PC-9 (cell line): Measurements from ENCODE around the gene FBXO34.

ENCODE experiments used
- EZH2 ChIP-seq: fragments of 200-600 bp; sonication (generic); IDR thresholded peaks from 2 replicates; pipeline ENCODE4 v1.8.0; 2017; ENCODE audit warnings: antibody characterized with exemption, low read depth
- TF ChIP-seq, protein P1 (sequence below): fragments of 200-600 bp; sonication (generic); conservative IDR thresholded peaks from 2 replicates; pipeline ENCODE4 v1.6.1; 2017; ENCODE audit warnings: mixed run types, antibody characterized with exemption, mild to moderate bottlenecking, moderate library complexity

DNA sequence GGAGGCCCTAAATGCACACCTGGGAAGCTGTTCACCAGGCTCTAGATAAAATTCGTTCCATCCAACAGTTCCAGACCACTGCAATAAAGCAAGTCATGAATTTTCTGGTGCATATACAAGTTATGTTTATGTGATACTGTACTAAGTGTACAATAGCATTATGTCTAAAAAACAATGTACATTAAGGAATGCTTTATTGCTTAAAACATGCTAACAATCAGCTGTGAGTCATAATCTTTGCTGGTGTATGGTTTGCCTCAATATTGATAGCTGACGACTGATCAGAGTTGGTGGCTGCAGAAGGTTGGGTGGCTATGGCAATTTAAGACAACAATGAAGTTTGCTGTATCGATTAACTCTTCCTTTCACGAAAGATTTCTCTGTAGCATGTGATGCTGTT, 88.1 kb downstream of the FBXO34 start:
- TF ChIP-seq, protein P1, sequence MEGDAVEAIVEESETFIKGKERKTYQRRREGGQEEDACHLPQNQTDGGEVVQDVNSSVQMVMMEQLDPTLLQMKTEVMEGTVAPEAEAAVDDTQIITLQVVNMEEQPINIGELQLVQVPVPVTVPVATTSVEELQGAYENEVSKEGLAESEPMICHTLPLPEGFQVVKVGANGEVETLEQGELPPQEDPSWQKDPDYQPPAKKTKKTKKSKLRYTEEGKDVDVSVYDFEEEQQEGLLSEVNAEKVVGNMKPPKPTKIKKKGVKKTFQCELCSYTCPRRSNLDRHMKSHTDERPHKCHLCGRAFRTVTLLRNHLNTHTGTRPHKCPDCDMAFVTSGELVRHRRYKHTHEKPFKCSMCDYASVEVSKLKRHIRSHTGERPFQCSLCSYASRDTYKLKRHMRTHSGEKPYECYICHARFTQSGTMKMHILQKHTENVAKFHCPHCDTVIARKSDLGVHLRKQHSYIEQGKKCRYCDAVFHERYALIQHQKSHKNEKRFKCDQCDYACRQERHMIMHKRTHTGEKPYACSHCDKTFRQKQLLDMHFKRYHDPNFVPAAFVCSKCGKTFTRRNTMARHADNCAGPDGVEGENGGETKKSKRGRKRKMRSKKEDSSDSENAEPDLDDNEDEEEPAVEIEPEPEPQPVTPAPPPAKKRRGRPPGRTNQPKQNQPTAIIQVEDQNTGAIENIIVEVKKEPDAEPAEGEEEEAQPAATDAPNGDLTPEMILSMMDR = no peak
- TF ChIP-seq EZH2 = no peak
